Nephron (organoid): Measurements from ENCODE around the gene JSRP1.
A peak's percentile ranks its signal among the peaks of the same experiment; 100 is the strongest.

Source experiments
- H3K27ac Mint-ChIP-seq, 3 experiments: 2 replicates each; pipeline ENCODE4 v1.8.0; 2020; ENCODE audit warnings: mixed read lengths in 3 of 3, mild to moderate bottlenecking in 2 of 3, moderate library complexity in 1 of 3
- H3K27me3 Mint-ChIP-seq: 2 replicates; pipeline ENCODE4 v1.8.0; 2021; ENCODE audit warnings: low read depth, mild to moderate bottlenecking, moderate library complexity, mixed read lengths
- H3K36me3 Mint-ChIP-seq: 2 replicates; pipeline ENCODE4 v1.8.0; 2020; ENCODE audit warnings: low read depth, mixed read lengths
- H3K4me1 Mint-ChIP-seq: 2 replicates; pipeline ENCODE4 v1.8.0; 2020; ENCODE audit warnings: mixed read lengths
- H3K4me3 Mint-ChIP-seq, 3 experiments: 2 replicates each; pipeline ENCODE4 v1.8.0; 2020; ENCODE audit warnings: mild to moderate bottlenecking in 3 of 3, mixed read lengths in 3 of 3, moderate library complexity in 2 of 3
- H3K9me3 Mint-ChIP-seq: 2 replicates; pipeline ENCODE4 v1.8.0; 2020; ENCODE audit warnings: mixed read lengths
- TF ChIP-seq, protein P1 (sequence below), 3 experiments: fragments of 200-600 bp; sonication (generic); IDR thresholded peaks; one replicate each; pipeline ENCODE4 v1.5.0; 2021; ENCODE audit warnings: antibody characterized with exemption in 3 of 3; ENCODE audit not compliant: unreplicated experiment in 3 of 3

JSRP1 gene

GRCh38 chr19:2244486-2244885 lies 11.7 kb downstream of the JSRP1 start:
- TF ChIP-seq, protein P1, sequence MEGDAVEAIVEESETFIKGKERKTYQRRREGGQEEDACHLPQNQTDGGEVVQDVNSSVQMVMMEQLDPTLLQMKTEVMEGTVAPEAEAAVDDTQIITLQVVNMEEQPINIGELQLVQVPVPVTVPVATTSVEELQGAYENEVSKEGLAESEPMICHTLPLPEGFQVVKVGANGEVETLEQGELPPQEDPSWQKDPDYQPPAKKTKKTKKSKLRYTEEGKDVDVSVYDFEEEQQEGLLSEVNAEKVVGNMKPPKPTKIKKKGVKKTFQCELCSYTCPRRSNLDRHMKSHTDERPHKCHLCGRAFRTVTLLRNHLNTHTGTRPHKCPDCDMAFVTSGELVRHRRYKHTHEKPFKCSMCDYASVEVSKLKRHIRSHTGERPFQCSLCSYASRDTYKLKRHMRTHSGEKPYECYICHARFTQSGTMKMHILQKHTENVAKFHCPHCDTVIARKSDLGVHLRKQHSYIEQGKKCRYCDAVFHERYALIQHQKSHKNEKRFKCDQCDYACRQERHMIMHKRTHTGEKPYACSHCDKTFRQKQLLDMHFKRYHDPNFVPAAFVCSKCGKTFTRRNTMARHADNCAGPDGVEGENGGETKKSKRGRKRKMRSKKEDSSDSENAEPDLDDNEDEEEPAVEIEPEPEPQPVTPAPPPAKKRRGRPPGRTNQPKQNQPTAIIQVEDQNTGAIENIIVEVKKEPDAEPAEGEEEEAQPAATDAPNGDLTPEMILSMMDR (IDR thresholded peaks at IDR 0.05; ENCODE audit: unreplicated experiment in 3 of 3): no peak
- Mint-ChIP-seq H3K4me1 (peaks cover 31% of the 10 kb centered on the region), H3K4me3 (no peak overlapping the region), H3K27me3 (no peaks in the 10 kb centered on the region), H3K9me3 (no peaks in the 10 kb centered on the region), H3K27ac (no peak overlapping the region), H3K36me3 (peaks cover 23% of the 10 kb centered on the region)

DNA sequence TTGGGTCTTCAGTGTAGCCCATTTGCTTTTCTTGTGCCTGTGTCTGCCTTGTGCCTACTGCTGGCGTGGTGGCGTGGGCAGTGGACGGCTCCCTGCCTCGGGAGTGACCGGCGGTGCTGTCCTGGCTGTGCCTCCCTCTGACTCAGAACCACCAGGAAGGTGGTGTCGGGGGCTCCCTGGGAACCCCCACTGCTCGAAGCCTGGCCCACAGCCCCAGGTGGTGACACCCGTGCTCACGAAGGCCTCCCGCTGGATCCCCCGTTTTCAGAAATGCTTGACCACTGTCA lies 12.1 kb downstream of the JSRP1 start:
- Mint-ChIP-seq H3K9me3 (no peaks in the 10 kb centered on the region), H3K27me3 (no peaks in the 10 kb centered on the region), H3K4me3 (no peak overlapping the region), H3K36me3 (peaks cover 25% of the 10 kb centered on the region), H3K4me1 (peaks cover 35% of the 10 kb centered on the region), H3K27ac (peak overlapping the region; percentile 53 to 90 (median 89))
- TF ChIP-seq, protein P1 (IDR thresholded peaks at IDR 0.05; ENCODE audit: unreplicated experiment in 3 of 3): no peak

DNA sequence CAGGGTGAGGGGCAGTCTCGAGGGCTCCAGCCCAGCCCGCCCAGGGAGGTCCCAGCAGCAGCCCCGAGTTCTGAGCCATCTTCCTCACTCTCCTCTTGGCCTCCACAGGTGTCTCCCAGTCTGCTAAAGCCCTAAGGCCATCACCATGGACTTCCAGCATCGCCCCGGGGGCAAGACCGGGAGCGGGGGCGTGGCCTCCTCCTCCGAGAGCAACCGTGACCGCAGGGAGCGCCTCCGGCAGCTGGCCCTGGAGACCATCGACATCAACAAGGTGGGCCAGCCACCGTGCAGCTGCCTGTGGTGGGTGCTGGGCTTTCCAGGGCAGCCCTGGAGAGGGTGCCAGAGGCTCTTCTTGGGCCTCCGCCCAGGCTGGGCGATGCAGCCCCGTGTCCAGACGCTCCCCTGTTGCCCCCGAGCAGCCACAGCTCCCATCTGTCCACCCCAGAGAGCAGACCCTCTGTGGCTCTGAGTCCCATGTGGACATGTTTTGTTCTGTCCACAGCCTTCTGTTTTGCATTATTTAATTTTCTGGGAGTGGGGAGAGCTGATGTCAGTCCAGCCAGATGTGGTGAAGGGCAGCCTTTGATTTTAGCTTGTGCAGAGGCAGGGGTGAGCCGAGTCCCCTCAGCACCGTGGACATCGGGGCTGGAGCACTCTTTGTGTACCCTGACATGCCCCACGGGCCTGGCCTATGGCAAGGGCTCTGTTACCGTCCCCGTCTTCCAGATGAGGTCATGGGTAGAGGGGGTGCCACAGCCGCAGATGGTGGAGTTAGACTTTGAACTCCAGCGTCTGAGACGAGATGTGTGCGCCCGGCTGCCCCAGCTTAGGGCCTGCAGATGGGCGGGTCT lies 12.7 kb downstream of the JSRP1 start:
- no peaks in the 10 kb centered on the region for H3K27me3 Mint-ChIP-seq
- H3K9me3 Mint-ChIP-seq: no peaks in the 10 kb centered on the region
- peaks cover 29% of the 10 kb centered on the region for H3K36me3 Mint-ChIP-seq
- H3K27ac Mint-ChIP-seq: peak overlapping the region; percentile 53 to 90 (median 89)
- peak overlapping the region in 1 of 3 experiments; percentile 35 for H3K4me3 Mint-ChIP-seq
- peaks cover 39% of the 10 kb centered on the region for H3K4me1 Mint-ChIP-seq
- TF ChIP-seq, protein P1 (IDR thresholded peaks at IDR 0.05; ENCODE audit: unreplicated experiment in 3 of 3): no peak

- no peaks in the 10 kb centered on the region for H3K27me3 Mint-ChIP-seq
- H3K27ac Mint-ChIP-seq: peak overlapping the region; percentile 29 to 70 (median 64)
- no peaks in the 10 kb centered on the region for H3K9me3 Mint-ChIP-seq
- peak overlapping the region in 2 of 3 experiments; percentile 17 to 30 for H3K4me3 Mint-ChIP-seq
- peaks cover 32% of the 10 kb centered on the region for H3K36me3 Mint-ChIP-seq
- TF ChIP-seq, protein P1 (IDR thresholded peaks at IDR 0.05; ENCODE audit: unreplicated experiment in 3 of 3): no peak
- peaks cover 44% of the 10 kb centered on the region for H3K4me1 Mint-ChIP-seq
Observed at GRCh38 chr19:2242816-2243215, 13.4 kb downstream of the JSRP1 start.

DNA sequence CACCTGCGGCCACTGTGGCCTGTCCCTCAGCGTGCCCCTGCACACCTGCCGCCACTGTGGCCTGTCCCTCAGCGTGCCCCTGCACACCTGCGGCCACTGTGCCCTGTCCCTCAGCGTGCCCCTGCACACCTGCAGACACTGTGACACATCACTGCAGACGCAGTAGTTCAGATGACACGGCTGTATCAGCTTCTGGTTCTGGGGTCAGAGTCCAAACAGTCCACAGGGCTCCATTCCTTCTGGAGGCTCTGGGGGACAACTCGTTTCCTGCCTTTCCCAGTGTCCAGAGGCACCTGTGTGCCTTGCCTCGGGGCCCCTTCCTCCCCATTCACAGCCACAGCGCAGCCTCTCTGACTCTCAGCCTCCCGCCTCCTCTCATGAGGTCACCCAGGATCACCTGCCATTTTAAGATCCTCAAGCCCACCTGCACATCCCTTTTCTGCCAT lies 14.1 kb downstream of the JSRP1 start:
- H3K9me3 Mint-ChIP-seq: no peaks in the 10 kb centered on the region
- H3K4me3 Mint-ChIP-seq: peak overlapping the region; percentile 26 to 60 (median 49)
- H3K4me1 Mint-ChIP-seq: peaks cover 49% of the 10 kb centered on the region
- H3K27ac Mint-ChIP-seq: peak overlapping the region; percentile 29 to 70 (median 64)
- H3K27me3 Mint-ChIP-seq: no peaks in the 10 kb centered on the region
- H3K36me3 Mint-ChIP-seq: peaks cover 32% of the 10 kb centered on the region
- TF ChIP-seq, protein P1 (IDR thresholded peaks at IDR 0.05; ENCODE audit: unreplicated experiment in 3 of 3): no peak
